HEK293 (cell line): ENCODE data around the gene NEUROG2.

ENCODE experiments used
- ZNF169 ChIP-seq: fragments of 450-650 bp; formaldehyde crosslinking; IDR thresholded peaks from 2 replicates; pipeline ENCODE4 v1.5.1; 2016; ENCODE audit warnings: missing biosample characterization, missing genetic modification characterization
- ZNF248 ChIP-seq: fragments of 450-650 bp; formaldehyde crosslinking; IDR thresholded peaks from 2 replicates; pipeline ENCODE4 v1.5.1; 2017; ENCODE audit warnings: missing biosample characterization, missing genetic modification characterization
- ZNF561 ChIP-seq: fragments of 450-650 bp; IDR thresholded peaks from 2 replicates; pipeline ENCODE4 v1.5.1; 2018; ENCODE audit warnings: missing biosample characterization, missing genetic modification characterization, borderline replicate concordance
- TF ChIP-seq, protein P1 (sequence below): fragments of 450-650 bp; formaldehyde crosslinking; IDR thresholded peaks from 2 replicates; pipeline ENCODE4 v1.5.1; 2016; ENCODE audit warnings: missing biosample characterization, missing genetic modification characterization
- TF ChIP-seq, protein P2 (sequence below): fragments of 450-650 bp; formaldehyde crosslinking; IDR thresholded peaks from 2 replicates; pipeline ENCODE4 v1.5.1; 2016; ENCODE audit warnings: missing biosample characterization, missing genetic modification characterization, low read depth

DNA sequence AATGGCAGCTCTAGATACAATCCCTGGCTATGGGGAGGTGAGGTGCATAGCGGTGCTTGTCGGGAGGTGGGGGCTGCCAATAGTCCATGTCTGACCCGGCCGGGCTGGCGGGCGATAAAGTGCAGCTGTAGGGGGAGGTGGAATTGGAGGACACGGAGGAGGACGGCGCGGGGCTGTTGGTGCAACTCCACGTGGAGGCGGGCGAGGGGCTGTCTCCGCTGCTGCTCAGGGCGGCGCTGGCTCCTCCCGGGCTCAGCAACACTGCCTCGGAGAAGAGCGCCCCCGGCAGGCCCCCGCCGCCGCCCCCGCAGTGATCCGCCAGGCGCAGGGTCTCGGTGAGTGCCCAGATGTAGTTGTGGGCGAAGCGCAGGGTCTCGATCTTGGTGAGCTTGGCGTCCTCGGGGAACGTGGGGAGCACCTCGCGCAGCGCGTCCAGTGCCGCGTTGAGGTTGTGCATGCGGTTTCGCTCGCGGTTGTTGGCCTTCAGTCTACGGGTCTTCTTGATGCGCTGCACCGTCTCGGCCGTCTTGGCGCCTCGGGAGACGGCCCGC lies 1.3 kb downstream of the NEUROG2 start:
- TF ChIP-seq, protein P1, sequence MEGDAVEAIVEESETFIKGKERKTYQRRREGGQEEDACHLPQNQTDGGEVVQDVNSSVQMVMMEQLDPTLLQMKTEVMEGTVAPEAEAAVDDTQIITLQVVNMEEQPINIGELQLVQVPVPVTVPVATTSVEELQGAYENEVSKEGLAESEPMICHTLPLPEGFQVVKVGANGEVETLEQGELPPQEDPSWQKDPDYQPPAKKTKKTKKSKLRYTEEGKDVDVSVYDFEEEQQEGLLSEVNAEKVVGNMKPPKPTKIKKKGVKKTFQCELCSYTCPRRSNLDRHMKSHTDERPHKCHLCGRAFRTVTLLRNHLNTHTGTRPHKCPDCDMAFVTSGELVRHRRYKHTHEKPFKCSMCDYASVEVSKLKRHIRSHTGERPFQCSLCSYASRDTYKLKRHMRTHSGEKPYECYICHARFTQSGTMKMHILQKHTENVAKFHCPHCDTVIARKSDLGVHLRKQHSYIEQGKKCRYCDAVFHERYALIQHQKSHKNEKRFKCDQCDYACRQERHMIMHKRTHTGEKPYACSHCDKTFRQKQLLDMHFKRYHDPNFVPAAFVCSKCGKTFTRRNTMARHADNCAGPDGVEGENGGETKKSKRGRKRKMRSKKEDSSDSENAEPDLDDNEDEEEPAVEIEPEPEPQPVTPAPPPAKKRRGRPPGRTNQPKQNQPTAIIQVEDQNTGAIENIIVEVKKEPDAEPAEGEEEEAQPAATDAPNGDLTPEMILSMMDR (tag by site-specific recombination): peak; percentile 84
- TF ChIP-seq, protein P2, sequence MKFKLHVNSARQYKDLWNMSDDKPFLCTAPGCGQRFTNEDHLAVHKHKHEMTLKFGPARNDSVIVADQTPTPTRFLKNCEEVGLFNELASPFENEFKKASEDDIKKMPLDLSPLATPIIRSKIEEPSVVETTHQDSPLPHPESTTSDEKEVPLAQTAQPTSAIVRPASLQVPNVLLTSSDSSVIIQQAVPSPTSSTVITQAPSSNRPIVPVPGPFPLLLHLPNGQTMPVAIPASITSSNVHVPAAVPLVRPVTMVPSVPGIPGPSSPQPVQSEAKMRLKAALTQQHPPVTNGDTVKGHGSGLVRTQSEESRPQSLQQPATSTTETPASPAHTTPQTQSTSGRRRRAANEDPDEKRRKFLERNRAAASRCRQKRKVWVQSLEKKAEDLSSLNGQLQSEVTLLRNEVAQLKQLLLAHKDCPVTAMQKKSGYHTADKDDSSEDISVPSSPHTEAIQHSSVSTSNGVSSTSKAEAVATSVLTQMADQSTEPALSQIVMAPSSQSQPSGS (tag by site-specific recombination): no peak
- TF ChIP-seq ZNF169 (tag by site-specific recombination) (no peak), ZNF561 (tag by site-specific recombination) (no peak), ZNF248 (tag by site-specific recombination) (no peak)
